Natural killer cell treated with Interleukin-12 subunit alpha and Interleukin-12 subunit beta and Interleukin-15 and Interleukin-18, amount 100 ng/mL, for 72 hours (primary cell): Measurements from ENCODE around the gene SETD3. TPM values are rescaled to one million over a fixed set of nuclear protein-coding genes. Genes with fewer than 3 reads are reported as not detected.

Source experiments
- ATAC-seq, 2 donors: fragments of 150-1000 bp; cut with Tn5 transposase in 1 of 2; sonication (Bioruptor Pico), chemical (Tn5 transposase) in 1 of 2; 2 replicates each; pipeline ENCODE4 v1.10.0; 2021
- DNase-seq: peaks from one replicate; pipeline ENCODE4 v3.0.0; 2022; ENCODE audit warnings: low spot score
- H3K27ac Mint-ChIP-seq, 2 donors: 1 replicate in 1 of 2; 2 replicates in 1 of 2; pipeline ENCODE4 v1.8.0; 2022; ENCODE audit warnings: mixed read lengths in 2 of 2, mild to moderate bottlenecking in 1 of 2, moderate library complexity in 1 of 2
- H3K27me3 Mint-ChIP-seq, 2 donors: 1 replicate in 1 of 2; 2 replicates in 1 of 2; pipeline ENCODE4 v1.8.0; 2022; ENCODE audit warnings: mixed read lengths in 2 of 2
- H3K36me3 Mint-ChIP-seq: one replicate; pipeline ENCODE4 v1.8.0; 2022; ENCODE audit warnings: mixed read lengths
- H3K4me1 Mint-ChIP-seq, 2 donors: 1 replicate in 1 of 2; 2 replicates in 1 of 2; pipeline ENCODE4 v1.8.0; 2022; ENCODE audit warnings: low read depth in 2 of 2, mixed read lengths in 2 of 2, mild to moderate bottlenecking in 1 of 2
- H3K4me3 Mint-ChIP-seq: one replicate; pipeline ENCODE4 v1.8.0; 2022; ENCODE audit warnings: mixed read lengths
- H3K9me3 Mint-ChIP-seq: 2 replicates; pipeline ENCODE4 v1.8.0; 2022; ENCODE audit warnings: mixed read lengths
- total RNA-seq, 2 donors: library from RNA; stranded (reverse); gene quantifications; one replicate each; pipeline ENCODE4 v1.2.3, GENCODE V29; 2022

Gene SETD3
- total RNA-seq, 2 donors from 2014 or later, result 80.6 to 96.7 TPM

- no peak for ATAC-seq
- H3K27ac Mint-ChIP-seq, result no peak overlapping the region
- H3K4me3 Mint-ChIP-seq, result no peak overlapping the region
- no peaks in the 10 kb centered on the region for H3K27me3 Mint-ChIP-seq
- H3K4me1 Mint-ChIP-seq, result peaks cover 0 to 3% of the 10 kb centered on the region in 2 donors
- H3K9me3 Mint-ChIP-seq, result no peaks in the 10 kb centered on the region
- no peaks in the 10 kb centered on the region for H3K36me3 Mint-ChIP-seq
- DNase-seq, result no peak
These were observed 32.0 kb upstream of the SETD3 start for GRCh38 chr14:99512571-99513182.

DNA sequence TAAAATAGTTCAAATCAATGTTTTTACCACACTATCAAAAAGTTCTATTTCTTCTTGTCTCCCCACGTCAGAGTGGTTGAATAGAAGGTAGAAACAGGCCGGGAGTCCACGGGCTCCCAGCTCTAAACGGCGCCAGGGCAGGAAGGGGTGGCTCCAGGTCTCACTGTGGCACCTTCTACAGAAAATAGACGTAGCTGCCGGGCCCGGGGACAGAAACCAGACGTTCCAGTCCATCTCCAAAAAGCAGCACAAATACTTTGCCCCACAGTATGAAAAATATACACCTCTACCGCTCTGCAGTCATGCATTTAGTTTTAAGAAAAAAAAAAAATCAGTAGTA is 31.4 kb upstream of the SETD3 start:
- Mint-ChIP-seq H3K27me3 (no peaks in the 10 kb centered on the region), H3K27ac (no peak overlapping the region), H3K36me3 (no peaks in the 10 kb centered on the region), H3K4me3 (no peak overlapping the region), H3K9me3 (no peaks in the 10 kb centered on the region), H3K4me1 (peaks cover 0 to 3% of the 10 kb centered on the region in 2 donors)
- ATAC-seq (no peak), DNase-seq (no peak)

GRCh38 chr14:99511421-99512109 is 30.9 kb upstream of the SETD3 start:
- H3K27ac Mint-ChIP-seq, result no peak overlapping the region
- peaks cover 0 to 3% of the 10 kb centered on the region in 2 donors for H3K4me1 Mint-ChIP-seq
- H3K9me3 Mint-ChIP-seq, result no peaks in the 10 kb centered on the region
- ATAC-seq, result no peak
- H3K4me3 Mint-ChIP-seq, result no peak overlapping the region
- no peaks in the 10 kb centered on the region for H3K27me3 Mint-ChIP-seq
- no peak for DNase-seq
- no peaks in the 10 kb centered on the region for H3K36me3 Mint-ChIP-seq

- DNase-seq (no peak), ATAC-seq (no peak)
- Mint-ChIP-seq H3K27me3 (no peaks in the 10 kb centered on the region), H3K9me3 (no peaks in the 10 kb centered on the region), H3K36me3 (peaks cover 5% of the 10 kb centered on the region), H3K4me1 (peaks cover 0 to 3% of the 10 kb centered on the region in 2 donors), H3K27ac (no peak overlapping the region), H3K4me3 (no peak overlapping the region)
These were observed 30.0 kb upstream of the SETD3 start for GRCh38 chr14:99510556-99511139.

- no peak overlapping the region for H3K27ac Mint-ChIP-seq
- H3K9me3 Mint-ChIP-seq, result no peaks in the 10 kb centered on the region
- ATAC-seq (no peak), DNase-seq (no peak)
- no peak overlapping the region for H3K4me3 Mint-ChIP-seq
- H3K27me3 Mint-ChIP-seq, result no peaks in the 10 kb centered on the region
- peaks cover 9% of the 10 kb centered on the region for H3K36me3 Mint-ChIP-seq
- peaks cover 0 to 3% of the 10 kb centered on the region in 2 donors for H3K4me1 Mint-ChIP-seq
These were observed 29.4 kb upstream of the SETD3 start for GRCh38 chr14:99509871-99510555.

- DNase-seq, result no peak
- Mint-ChIP-seq H3K4me3 (no peak overlapping the region), H3K9me3 (no peaks in the 10 kb centered on the region), H3K27ac (peak overlapping the region in 1 of 2 donors; percentile 31), H3K36me3 (peaks cover 17% of the 10 kb centered on the region), H3K27me3 (no peaks in the 10 kb centered on the region), H3K4me1 (peaks cover 0 to 3% of the 10 kb centered on the region in 2 donors)
- no peak for ATAC-seq
These were observed 28.4 kb upstream of the SETD3 start for GRCh38 chr14:99508896-99509629.

GRCh38 chr14:99507860-99508640 is 27.4 kb upstream of the SETD3 start:
- peak overlapping the region in 1 of 2 donors; percentile 31 for H3K27ac Mint-ChIP-seq
- H3K4me3 Mint-ChIP-seq, result no peak overlapping the region
- ATAC-seq, result no peak
- peaks cover 0 to 3% of the 10 kb centered on the region in 2 donors for H3K4me1 Mint-ChIP-seq
- DNase-seq, result no peak
- H3K36me3 Mint-ChIP-seq, result peaks cover 26% of the 10 kb centered on the region
- H3K9me3 Mint-ChIP-seq, result no peaks in the 10 kb centered on the region
- no peaks in the 10 kb centered on the region for H3K27me3 Mint-ChIP-seq

DNA sequence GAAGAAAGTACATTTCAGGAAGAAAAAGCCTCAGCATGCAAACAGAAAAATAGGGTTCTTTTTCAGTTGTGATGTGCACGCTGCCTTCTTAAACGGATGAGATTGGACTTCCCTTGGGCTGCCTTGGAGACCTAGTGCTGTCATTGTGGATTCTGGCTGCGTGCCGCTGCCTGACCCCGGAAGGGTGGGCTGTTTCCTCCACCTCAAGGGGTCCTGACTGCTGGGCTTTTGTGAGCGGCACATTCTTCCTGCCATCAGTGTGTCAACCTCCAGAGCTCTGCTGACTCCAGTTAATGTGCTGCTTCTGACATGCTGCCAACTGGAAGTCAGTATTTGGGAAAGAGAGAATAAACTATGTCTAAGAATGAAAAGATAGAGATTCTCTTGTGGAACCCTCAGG is 25.6 kb upstream of the SETD3 start:
- no peak overlapping the region for H3K27ac Mint-ChIP-seq
- peaks cover 26% of the 10 kb centered on the region for H3K36me3 Mint-ChIP-seq

GRCh38 chr14:99505089-99505488 is 24.4 kb upstream of the SETD3 start:
- Mint-ChIP-seq H3K27me3 (no peaks in the 10 kb centered on the region), H3K4me3 (no peak overlapping the region), H3K4me1 (peaks cover 0 to 3% of the 10 kb centered on the region in 2 donors), H3K27ac (no peak overlapping the region), H3K9me3 (no peaks in the 10 kb centered on the region), H3K36me3 (peaks cover 26% of the 10 kb centered on the region)
- DNase-seq (no peak), ATAC-seq (no peak)

More for the DNA sequence above, 25.6 kb upstream of the SETD3 start:
- no peak for ATAC-seq
- Mint-ChIP-seq H3K27me3 (no peaks in the 10 kb centered on the region), H3K4me1 (peaks cover 0 to 3% of the 10 kb centered on the region in 2 donors), H3K9me3 (no peaks in the 10 kb centered on the region), H3K4me3 (no peak overlapping the region)
- no peak for DNase-seq

DNA sequence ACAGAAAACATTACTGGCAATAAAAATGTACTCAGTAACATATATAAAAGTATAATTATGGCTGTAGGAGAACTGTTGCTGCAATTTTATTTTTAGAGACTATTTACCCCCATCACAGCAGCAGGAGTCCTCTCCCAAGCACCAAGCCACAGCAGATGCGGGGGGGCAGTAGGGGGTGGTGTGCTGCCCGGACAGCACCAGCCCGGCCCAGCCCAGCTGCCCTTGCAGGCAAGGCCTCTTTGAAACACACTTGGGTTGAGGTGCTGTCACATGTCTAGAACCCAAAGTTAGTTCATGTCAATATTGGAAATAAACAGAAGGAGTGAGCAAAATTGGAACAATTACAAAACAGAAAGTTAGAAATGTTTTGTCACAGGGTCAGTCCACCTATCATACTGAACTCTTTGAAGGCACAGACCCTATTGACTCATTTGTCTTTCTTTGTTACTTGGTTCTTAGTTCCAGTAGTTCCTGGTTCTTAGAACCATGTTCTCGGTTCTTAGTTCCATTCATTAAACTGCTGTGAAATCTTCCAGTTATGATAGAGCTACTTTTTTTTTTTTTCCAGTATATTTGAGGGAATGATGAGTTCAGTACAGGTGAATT is 23.3 kb upstream of the SETD3 start:
- Mint-ChIP-seq H3K27me3 (no peaks in the 10 kb centered on the region), H3K4me3 (no peak overlapping the region), H3K9me3 (no peaks in the 10 kb centered on the region), H3K4me1 (no peaks in the 10 kb centered on the region), H3K36me3 (peaks cover 26% of the 10 kb centered on the region), H3K27ac (no peak overlapping the region)
- DNase-seq, result no peak
- ATAC-seq, result no peak

- H3K27ac Mint-ChIP-seq, result no peak overlapping the region
- no peaks in the 10 kb centered on the region for H3K9me3 Mint-ChIP-seq
- H3K27me3 Mint-ChIP-seq, result no peaks in the 10 kb centered on the region
- ATAC-seq (no peak), DNase-seq (no peak)
- no peak overlapping the region for H3K4me3 Mint-ChIP-seq
- peaks cover 26% of the 10 kb centered on the region for H3K36me3 Mint-ChIP-seq
- H3K4me1 Mint-ChIP-seq, result no peaks in the 10 kb centered on the region
These were observed 22.3 kb upstream of the SETD3 start for GRCh38 chr14:99502989-99503421.

DNA sequence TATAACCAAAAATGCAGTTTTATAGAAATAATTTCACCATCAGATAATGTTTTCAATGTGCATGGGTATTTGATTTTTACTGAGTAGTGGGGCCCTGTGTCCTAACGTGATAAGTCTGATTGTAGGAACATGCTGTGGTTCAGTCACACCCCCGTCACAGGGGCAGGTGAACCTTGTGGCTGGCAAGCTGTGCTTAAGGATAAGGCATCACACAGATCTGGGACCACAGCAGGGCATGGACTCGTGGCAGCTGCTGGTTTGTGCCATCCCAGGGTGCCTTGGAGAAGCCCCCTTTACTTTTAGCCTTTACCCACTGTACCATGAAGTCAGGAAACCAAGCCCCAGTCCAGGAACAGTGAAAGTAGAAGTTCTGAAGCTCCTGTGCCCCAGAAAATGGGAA is 17.2 kb upstream of the SETD3 start:
- H3K4me1 Mint-ChIP-seq, result peaks cover 13 to 18% of the 10 kb centered on the region in 2 donors
- no peaks in the 10 kb centered on the region for H3K27me3 Mint-ChIP-seq
- H3K4me3 Mint-ChIP-seq, result no peak overlapping the region
- DNase-seq (no peak), ATAC-seq (no peak)
- H3K36me3 Mint-ChIP-seq, result peaks cover 28% of the 10 kb centered on the region
- no peaks in the 10 kb centered on the region for H3K9me3 Mint-ChIP-seq
- H3K27ac Mint-ChIP-seq, result no peak overlapping the region

GRCh38 chr14:99497341-99497740 is 16.7 kb upstream of the SETD3 start:
- H3K27me3 Mint-ChIP-seq, result no peaks in the 10 kb centered on the region
- ATAC-seq (no peak), DNase-seq (no peak)
- peaks cover 28% of the 10 kb centered on the region for H3K36me3 Mint-ChIP-seq
- peaks cover 14 to 22% of the 10 kb centered on the region in 2 donors for H3K4me1 Mint-ChIP-seq
- H3K27ac Mint-ChIP-seq, result no peak overlapping the region
- no peak overlapping the region for H3K4me3 Mint-ChIP-seq
- no peaks in the 10 kb centered on the region for H3K9me3 Mint-ChIP-seq
